Liver (tissue), 9 donors: ENCODE results near the gene PEX5L. TPM values are rescaled to one million over a fixed set of nuclear protein-coding genes. Genes with fewer than 3 reads are reported as not detected.

ENCODE experiments used
- DNase-seq: peaks from one replicate; pipeline ENCODE4 v3.0.0-alpha.2; 2017; ENCODE audit warnings: low spot score
- H3K27ac ChIP-seq, 2 donors: one replicate each; pipeline ENCODE4 v1.7.0; 2013; ENCODE audit warnings: inconsistent platforms in 2 of 2, low read length in 2 of 2, control low read depth in 1 of 2, low read depth in 1 of 2, mild to moderate bottlenecking in 1 of 2
- H3K27me3 ChIP-seq, 4 donors: one replicate each; pipeline versions ENCODE4 v1.6.1 to v1.7.0; 2013; ENCODE audit warnings: low read length in 3 of 4, inconsistent platforms in 1 of 4, mild to moderate bottlenecking in 1 of 4, moderate library complexity in 1 of 4; ENCODE audit not compliant: control insufficient read depth in 4 of 4, insufficient read depth in 4 of 4
- H3K36me3 ChIP-seq, 4 donors: one replicate each; pipeline versions ENCODE4 v1.6.1 to v1.7.0; 2013; ENCODE audit warnings: low read length in 3 of 4, mild to moderate bottlenecking in 3 of 4, low read depth in 1 of 4, moderate library complexity in 1 of 4; ENCODE audit not compliant: control insufficient read depth in 4 of 4, insufficient read depth in 3 of 4
- H3K4me1 ChIP-seq, 4 donors: one replicate each; pipeline versions ENCODE4 v1.6.1 to v1.7.0; 2013; ENCODE audit warnings: low read length in 3 of 4, mild to moderate bottlenecking in 3 of 4, moderate library complexity in 1 of 4; ENCODE audit not compliant: control insufficient read depth in 4 of 4, insufficient read depth in 4 of 4
- H3K4me3 ChIP-seq, 3 donors: one replicate each; pipeline versions ENCODE4 v1.6.1 to v1.7.0; 2013; ENCODE audit warnings: low read length in 3 of 3, control low read depth in 1 of 3, low read depth in 1 of 3, mild to moderate bottlenecking in 1 of 3
- H3K9ac ChIP-seq, 2 donors: one replicate each; pipeline ENCODE4 v1.7.0; 2013; ENCODE audit warnings: low read length in 2 of 2, mild to moderate bottlenecking in 2 of 2, moderate library complexity in 2 of 2, control low read depth in 1 of 2, low read depth in 1 of 2
- H3K9me3 ChIP-seq, 4 donors: one replicate each; pipeline versions ENCODE4 v1.6.1 to v1.7.0; 2013; ENCODE audit warnings: low read length in 3 of 4; ENCODE audit not compliant: control insufficient read depth in 4 of 4
- EGR1 ChIP-seq, 2 donors: IDR thresholded peaks; 2 replicates each; pipeline ENCODE4 v1.6.1; 2016 to 2018; ENCODE audit warnings: antibody characterized with exemption in 2 of 2, low read depth in 2 of 2
- FOXA1 ChIP-seq: IDR thresholded peaks from 2 replicates; pipeline ENCODE4 v1.6.1; 2016; ENCODE audit warnings: antibody characterized with exemption
- FOXA2 ChIP-seq: IDR thresholded peaks from 2 replicates; pipeline ENCODE4 v1.6.1; 2016; ENCODE audit warnings: antibody characterized with exemption
- GABPA ChIP-seq, 2 donors: IDR thresholded peaks in 1 of 2; conservative IDR thresholded peaks in 1 of 2; 2 replicates each; pipeline ENCODE4 v1.6.1; 2016; ENCODE audit warnings: antibody characterized with exemption in 2 of 2, mild to moderate bottlenecking in 1 of 2, moderate library complexity in 1 of 2
- HNF4A ChIP-seq, 2 donors: conservative IDR thresholded peaks; 2 replicates each; pipeline ENCODE4 v1.6.1; 2016; ENCODE audit warnings: antibody characterized with exemption in 2 of 2, mild to moderate bottlenecking in 2 of 2
- HNF4G ChIP-seq: IDR thresholded peaks from 2 replicates; pipeline ENCODE4 v1.6.1; 2016; ENCODE audit warnings: antibody characterized with exemption
- JUND ChIP-seq, 2 donors: IDR thresholded peaks; 2 replicates each; pipeline ENCODE4 v1.6.1; 2016; ENCODE audit warnings: antibody characterized with exemption in 2 of 2
- MAX ChIP-seq: IDR thresholded peaks from 2 replicates; pipeline ENCODE4 v1.6.1; 2016; ENCODE audit warnings: antibody characterized with exemption
- NR2F2 ChIP-seq: IDR thresholded peaks from 2 replicates; pipeline ENCODE4 v1.6.1; 2016; ENCODE audit warnings: antibody characterized with exemption
- RAD21 ChIP-seq, 2 donors: IDR thresholded peaks; 2 replicates each; pipeline ENCODE4 v1.6.1; 2016; ENCODE audit warnings: antibody characterized with exemption in 2 of 2, mild to moderate bottlenecking in 2 of 2
- RXRA ChIP-seq, 2 donors: IDR thresholded peaks; 2 replicates each; pipeline ENCODE4 v1.6.1; 2017 to 2018; ENCODE audit warnings: antibody characterized with exemption in 2 of 2, mild to moderate bottlenecking in 1 of 2
- SP1 ChIP-seq: IDR thresholded peaks from 2 replicates; pipeline ENCODE4 v1.6.1; 2018; ENCODE audit warnings: antibody characterized with exemption, mild to moderate bottlenecking
- YY1 ChIP-seq: IDR thresholded peaks from 2 replicates; pipeline ENCODE4 v1.6.1; 2016; ENCODE audit warnings: antibody characterized with exemption, mild to moderate bottlenecking
- WGBS: extraction: QIAGEN DNeasy Blood & Tissue Kit; methylation state at CpG from one replicate; pipeline ENCODE4 v1.1.7; 2013; 5-methylcytosine and 5-hydroxymethylcytosine counted together
- polyA plus RNA-seq, 2 donors: library from polyadenylated mRNA; stranded (reverse) in 1 of 2; unstranded in 1 of 2; fragments of 200-250 nt in 1 of 2; fragments of >200 nt in 1 of 2; fragmentation: Nextera tagmentation in 1 of 2; extraction: Ambion mirVana in 1 of 2; gene quantifications; one replicate each; pipeline versions ENCODE4 v1.2.1 to v1.2.3, GENCODE V29; 2013 to 2015
- total RNA-seq, 2 donors: library from RNA; depleted of rRNA; stranded (reverse); fragments of >200 nt; gene quantifications; one replicate each; pipeline ENCODE4 v1.2.3, GENCODE V29; 2014
- TF ChIP-seq, protein P1 (sequence below): fragments of 150-350 bp; IDR thresholded peaks from 2 replicates; pipeline ENCODE4 v1.5.1; 2017; ENCODE audit warnings: improper control_type of control experiment, low read depth, low read length; ENCODE audit not compliant: missing input control
- TF ChIP-seq, protein P2 (sequence below): IDR thresholded peaks from 2 replicates; pipeline ENCODE4 v1.6.1; 2016; ENCODE audit warnings: antibody characterized with exemption
- TF ChIP-seq, protein P3 (sequence below): IDR thresholded peaks from 2 replicates; pipeline ENCODE4 v1.6.1; 2016; ENCODE audit warnings: antibody characterized with exemption, mild to moderate bottlenecking
- TF ChIP-seq, protein P4 (sequence below): IDR thresholded peaks from 2 replicates; pipeline ENCODE4 v1.6.1; 2016; ENCODE audit warnings: antibody characterized with exemption
- donor health status: healthy.
- donor health status: healthy.
- donor health status: healthy.
- donor health status: healthy.
- donor health status: healthy.

PEX5L gene
- total and polyA plus RNA-seq, 4 donors = 0.03 TPM; not detected in 3

DNA sequence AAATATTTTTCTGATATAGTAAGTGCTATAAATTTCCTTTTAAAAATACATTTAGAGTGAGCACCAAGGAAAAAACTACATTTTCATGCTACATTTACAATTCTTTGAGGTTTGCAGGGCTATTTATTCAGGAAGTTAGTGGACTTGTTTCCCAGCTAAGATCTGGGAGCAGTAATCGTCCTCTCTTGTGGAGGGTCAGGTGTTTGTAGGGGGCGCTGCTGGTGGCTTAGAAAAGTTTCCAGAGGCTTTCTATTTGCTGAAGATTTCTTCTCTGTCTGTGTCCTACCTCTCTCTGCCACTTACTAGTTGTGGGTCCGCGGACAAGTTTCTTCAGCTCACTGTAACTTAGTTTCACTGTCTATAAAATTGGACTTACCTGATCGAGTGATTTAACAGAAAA lies 163.9 kb downstream of the PEX5L start:
- Histone ChIP-seq H3K4me1 (no peaks in the 10 kb centered on the region), H3K9me3 (no peaks in the 10 kb centered on the region), H3K9ac (no peak overlapping the region), H3K27ac (no peak overlapping the region), H3K27me3 (peaks cover 0 to 4% (median 0%) of the 10 kb centered on the region in 4 donors), H3K4me3 (no peak overlapping the region), H3K36me3 (no peaks in the 10 kb centered on the region)
- 40% methylated on average over 5 of the region's 5 CpGs for WGBS
- no peak for TF ChIP-seq EGR1 (IDR thresholded peaks at IDR 0.05; ENCODE audit: low read depth in 2 of 2)
- TF ChIP-seq HNF4G = no peak
- DNase-seq = no peak

- Histone ChIP-seq H3K4me3 (no peak overlapping the region), H3K4me1 (no peaks in the 10 kb centered on the region), H3K27me3 (peaks cover 0 to 4% (median 0%) of the 10 kb centered on the region in 4 donors), H3K9me3 (no peaks in the 10 kb centered on the region), H3K36me3 (no peaks in the 10 kb centered on the region), H3K9ac (no peak overlapping the region), H3K27ac (no peak overlapping the region)
- TF ChIP-seq GABPA (IDR thresholded peaks at IDR 0.05 in 1 of 2, conservative IDR thresholded peaks at IDR 0.05 in 1 of 2) (no peak), FOXA1 (no peak), SP1 (no peak), HNF4A (conservative IDR thresholded peaks at IDR 0.05) (no peak), RAD21 (IDR thresholded peaks at IDR 0.05) (no peak), JUND (IDR thresholded peaks at IDR 0.05) (no peak), EGR1 (IDR thresholded peaks at IDR 0.05; ENCODE audit: low read depth in 2 of 2) (no peak), YY1 (no peak), MAX (no peak)
- TF ChIP-seq, protein P1, sequence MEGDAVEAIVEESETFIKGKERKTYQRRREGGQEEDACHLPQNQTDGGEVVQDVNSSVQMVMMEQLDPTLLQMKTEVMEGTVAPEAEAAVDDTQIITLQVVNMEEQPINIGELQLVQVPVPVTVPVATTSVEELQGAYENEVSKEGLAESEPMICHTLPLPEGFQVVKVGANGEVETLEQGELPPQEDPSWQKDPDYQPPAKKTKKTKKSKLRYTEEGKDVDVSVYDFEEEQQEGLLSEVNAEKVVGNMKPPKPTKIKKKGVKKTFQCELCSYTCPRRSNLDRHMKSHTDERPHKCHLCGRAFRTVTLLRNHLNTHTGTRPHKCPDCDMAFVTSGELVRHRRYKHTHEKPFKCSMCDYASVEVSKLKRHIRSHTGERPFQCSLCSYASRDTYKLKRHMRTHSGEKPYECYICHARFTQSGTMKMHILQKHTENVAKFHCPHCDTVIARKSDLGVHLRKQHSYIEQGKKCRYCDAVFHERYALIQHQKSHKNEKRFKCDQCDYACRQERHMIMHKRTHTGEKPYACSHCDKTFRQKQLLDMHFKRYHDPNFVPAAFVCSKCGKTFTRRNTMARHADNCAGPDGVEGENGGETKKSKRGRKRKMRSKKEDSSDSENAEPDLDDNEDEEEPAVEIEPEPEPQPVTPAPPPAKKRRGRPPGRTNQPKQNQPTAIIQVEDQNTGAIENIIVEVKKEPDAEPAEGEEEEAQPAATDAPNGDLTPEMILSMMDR = no peak
- TF ChIP-seq, protein P2, sequence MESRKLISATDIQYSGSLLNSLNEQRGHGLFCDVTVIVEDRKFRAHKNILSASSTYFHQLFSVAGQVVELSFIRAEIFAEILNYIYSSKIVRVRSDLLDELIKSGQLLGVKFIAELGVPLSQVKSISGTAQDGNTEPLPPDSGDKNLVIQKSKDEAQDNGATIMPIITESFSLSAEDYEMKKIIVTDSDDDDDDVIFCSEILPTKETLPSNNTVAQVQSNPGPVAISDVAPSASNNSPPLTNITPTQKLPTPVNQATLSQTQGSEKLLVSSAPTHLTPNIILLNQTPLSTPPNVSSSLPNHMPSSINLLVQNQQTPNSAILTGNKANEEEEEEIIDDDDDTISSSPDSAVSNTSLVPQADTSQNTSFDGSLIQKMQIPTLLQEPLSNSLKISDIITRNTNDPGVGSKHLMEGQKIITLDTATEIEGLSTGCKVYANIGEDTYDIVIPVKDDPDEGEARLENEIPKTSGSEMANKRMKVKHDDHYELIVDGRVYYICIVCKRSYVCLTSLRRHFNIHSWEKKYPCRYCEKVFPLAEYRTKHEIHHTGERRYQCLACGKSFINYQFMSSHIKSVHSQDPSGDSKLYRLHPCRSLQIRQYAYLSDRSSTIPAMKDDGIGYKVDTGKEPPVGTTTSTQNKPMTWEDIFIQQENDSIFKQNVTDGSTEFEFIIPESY = no peak
- WGBS = 65% methylated on average over 4 of the region's 4 CpGs
- no peak for DNase-seq
These were observed 165.0 kb downstream of the PEX5L start for GRCh38 chr3:179871782-179872181.

DNA sequence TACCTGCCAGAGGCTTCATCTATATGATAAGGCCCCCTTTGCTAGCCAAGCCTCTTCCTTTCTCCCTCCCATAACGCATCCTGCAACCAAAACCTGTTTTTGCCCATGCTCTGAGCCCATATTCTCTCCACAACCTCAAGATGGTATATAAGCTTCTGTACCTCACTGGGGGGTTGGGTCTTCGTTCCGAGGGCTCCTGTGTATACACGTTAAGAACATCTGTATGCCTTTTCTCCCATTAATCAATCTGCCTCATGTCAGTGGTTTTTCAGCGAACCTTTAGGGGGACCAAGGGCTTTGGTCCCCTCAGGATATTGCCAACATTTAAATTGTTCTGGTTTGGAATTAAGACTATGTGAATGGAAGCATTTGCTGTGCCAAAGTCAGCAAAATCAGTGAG lies 168.0 kb downstream of the PEX5L start:
- Histone ChIP-seq H3K36me3 (no peaks in the 10 kb centered on the region), H3K4me1 (no peaks in the 10 kb centered on the region), H3K27ac (no peak overlapping the region), H3K9me3 (no peaks in the 10 kb centered on the region), H3K27me3 (peaks cover 0 to 4% (median 0%) of the 10 kb centered on the region in 4 donors), H3K9ac (no peak overlapping the region), H3K4me3 (no peak overlapping the region)
- 47% methylated on average over 5 of the region's 5 CpGs for WGBS
- DNase-seq = no peak
- TF ChIP-seq NR2F2 = no peak
- TF ChIP-seq MAX = no peak
- TF ChIP-seq, protein P3, sequence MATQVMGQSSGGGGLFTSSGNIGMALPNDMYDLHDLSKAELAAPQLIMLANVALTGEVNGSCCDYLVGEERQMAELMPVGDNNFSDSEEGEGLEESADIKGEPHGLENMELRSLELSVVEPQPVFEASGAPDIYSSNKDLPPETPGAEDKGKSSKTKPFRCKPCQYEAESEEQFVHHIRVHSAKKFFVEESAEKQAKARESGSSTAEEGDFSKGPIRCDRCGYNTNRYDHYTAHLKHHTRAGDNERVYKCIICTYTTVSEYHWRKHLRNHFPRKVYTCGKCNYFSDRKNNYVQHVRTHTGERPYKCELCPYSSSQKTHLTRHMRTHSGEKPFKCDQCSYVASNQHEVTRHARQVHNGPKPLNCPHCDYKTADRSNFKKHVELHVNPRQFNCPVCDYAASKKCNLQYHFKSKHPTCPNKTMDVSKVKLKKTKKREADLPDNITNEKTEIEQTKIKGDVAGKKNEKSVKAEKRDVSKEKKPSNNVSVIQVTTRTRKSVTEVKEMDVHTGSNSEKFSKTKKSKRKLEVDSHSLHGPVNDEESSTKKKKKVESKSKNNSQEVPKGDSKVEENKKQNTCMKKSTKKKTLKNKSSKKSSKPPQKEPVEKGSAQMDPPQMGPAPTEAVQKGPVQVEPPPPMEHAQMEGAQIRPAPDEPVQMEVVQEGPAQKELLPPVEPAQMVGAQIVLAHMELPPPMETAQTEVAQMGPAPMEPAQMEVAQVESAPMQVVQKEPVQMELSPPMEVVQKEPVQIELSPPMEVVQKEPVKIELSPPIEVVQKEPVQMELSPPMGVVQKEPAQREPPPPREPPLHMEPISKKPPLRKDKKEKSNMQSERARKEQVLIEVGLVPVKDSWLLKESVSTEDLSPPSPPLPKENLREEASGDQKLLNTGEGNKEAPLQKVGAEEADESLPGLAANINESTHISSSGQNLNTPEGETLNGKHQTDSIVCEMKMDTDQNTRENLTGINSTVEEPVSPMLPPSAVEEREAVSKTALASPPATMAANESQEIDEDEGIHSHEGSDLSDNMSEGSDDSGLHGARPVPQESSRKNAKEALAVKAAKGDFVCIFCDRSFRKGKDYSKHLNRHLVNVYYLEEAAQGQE = no peak
- no peak for TF ChIP-seq EGR1 (IDR thresholded peaks at IDR 0.05; ENCODE audit: low read depth in 2 of 2)
- no peak for TF ChIP-seq SP1
- no peak for TF ChIP-seq FOXA1
- TF ChIP-seq, protein P4, sequence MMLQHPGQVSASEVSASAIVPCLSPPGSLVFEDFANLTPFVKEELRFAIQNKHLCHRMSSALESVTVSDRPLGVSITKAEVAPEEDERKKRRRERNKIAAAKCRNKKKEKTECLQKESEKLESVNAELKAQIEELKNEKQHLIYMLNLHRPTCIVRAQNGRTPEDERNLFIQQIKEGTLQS = no peak
- TF ChIP-seq RXRA (IDR thresholded peaks at IDR 0.05) = no peak
- no peak for TF ChIP-seq FOXA2
- TF ChIP-seq HNF4G = no peak
- no peak for TF ChIP-seq YY1
- no peak for TF ChIP-seq RAD21 (IDR thresholded peaks at IDR 0.05)
- TF ChIP-seq, protein P2 = no peak
- TF ChIP-seq HNF4A (conservative IDR thresholded peaks at IDR 0.05) = no peak
